GM18951 (cell line): ENCODE data around the gene PSMD1.

Experiments
- POLR2A ChIP-seq: IDR thresholded peaks from 4 replicates; pipeline ENCODE4 v1.6.1; 2011; ENCODE audit warnings: mild to moderate bottlenecking; ENCODE audit not compliant: insufficient read length, insufficient read depth; ENCODE audit errors: extremely low read depth
- in situ Hi-C: fragments of 300-500 bp; cut with MboI; formaldehyde crosslinking; loops from one replicate; pipeline ENCODE4 v1.12.0; 2022; ENCODE audit warnings: low sequenced_read_pairs, mixed read lengths, inconsistent platforms; ENCODE audit not compliant: unreplicated experiment

PSMD1 gene

DNA sequence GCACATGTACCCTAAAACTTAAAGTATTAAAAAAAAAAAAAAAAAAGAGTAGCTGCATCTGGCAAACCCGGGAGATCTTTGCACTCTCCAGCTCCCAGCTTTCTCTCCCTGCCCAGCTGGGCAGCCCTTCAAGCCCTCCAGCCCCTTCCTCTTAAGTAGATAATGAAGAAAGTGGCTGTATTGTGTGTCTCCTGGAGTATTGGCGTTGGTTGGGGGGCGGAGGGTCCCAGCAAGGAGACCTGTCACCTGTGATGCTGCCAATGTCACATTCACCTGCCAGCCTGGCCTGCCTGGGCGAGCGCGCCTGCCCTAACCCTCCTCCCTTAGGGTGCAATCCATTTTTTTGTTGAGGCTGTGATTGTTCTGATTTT is 17.4 kb upstream of the PSMD1 start:
- TF ChIP-seq POLR2A = no peak
- in situ Hi-C loops = no loop called here

DNA sequence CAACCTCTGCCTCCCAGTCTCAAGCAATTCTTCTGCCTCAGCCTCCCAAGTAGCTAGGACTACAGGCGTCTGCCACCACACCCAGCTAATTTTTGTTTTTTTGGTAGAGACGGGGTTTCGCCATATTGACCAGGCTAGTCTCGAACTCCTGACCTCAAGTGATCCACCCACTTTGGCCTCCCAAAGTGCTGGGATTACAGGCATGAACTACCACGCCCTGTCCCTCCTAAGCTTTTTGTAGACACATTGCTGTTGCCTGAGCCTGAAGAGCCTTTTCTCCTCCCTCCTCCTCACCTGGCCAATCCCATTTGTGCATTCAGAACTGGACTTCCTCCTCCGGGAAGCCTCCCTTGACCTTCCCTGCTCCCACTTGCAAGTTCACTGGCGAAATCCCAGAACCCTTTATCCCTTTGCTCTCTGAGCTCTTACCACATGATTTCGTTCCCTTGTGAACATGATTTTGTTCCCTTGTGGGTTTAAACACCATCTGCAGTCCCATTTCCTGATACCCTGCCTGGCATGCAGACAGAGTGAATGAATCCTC is 16.8 kb upstream of the PSMD1 start:
- in situ Hi-C loops = no loop called here

GRCh38 chr2:231041061-231041689 is 15.5 kb upstream of the PSMD1 start:
- in situ Hi-C loops = no loop called here

More for the DNA sequence above, 16.8 kb upstream of the PSMD1 start:
- no peak for TF ChIP-seq POLR2A

GRCh38 chr2:231043796-231044195 is 12.9 kb upstream of the PSMD1 start:
- in situ Hi-C loops = no loop called here
- TF ChIP-seq POLR2A = no peak

More at GRCh38 chr2:231041061-231041689, 15.5 kb upstream of the PSMD1 start:
- no peak for TF ChIP-seq POLR2A

DNA sequence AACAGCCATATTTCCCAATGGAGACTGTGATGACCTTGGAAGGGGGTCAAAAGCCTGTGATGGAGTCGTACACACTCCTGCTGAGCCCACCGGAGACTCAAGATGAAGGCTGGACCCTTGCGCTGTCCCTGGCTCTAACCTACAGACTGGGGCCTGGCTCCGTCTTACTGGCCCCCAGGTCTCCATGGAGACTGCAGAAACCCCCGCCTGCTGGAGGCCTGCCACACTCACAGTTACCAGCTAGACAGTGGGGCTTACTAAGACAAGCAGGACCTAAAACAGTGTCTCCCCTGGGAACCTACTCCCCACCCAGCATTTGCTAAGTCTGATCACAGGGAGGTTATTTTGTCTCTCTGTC is 9.8 kb upstream of the PSMD1 start:
- TF ChIP-seq POLR2A = no peak
- in situ Hi-C loops = no loop called here

- TF ChIP-seq POLR2A = no peak
- in situ Hi-C loops = no loop called here
These were observed 9.3 kb upstream of the PSMD1 start for GRCh38 chr2:231047274-231047922.

DNA sequence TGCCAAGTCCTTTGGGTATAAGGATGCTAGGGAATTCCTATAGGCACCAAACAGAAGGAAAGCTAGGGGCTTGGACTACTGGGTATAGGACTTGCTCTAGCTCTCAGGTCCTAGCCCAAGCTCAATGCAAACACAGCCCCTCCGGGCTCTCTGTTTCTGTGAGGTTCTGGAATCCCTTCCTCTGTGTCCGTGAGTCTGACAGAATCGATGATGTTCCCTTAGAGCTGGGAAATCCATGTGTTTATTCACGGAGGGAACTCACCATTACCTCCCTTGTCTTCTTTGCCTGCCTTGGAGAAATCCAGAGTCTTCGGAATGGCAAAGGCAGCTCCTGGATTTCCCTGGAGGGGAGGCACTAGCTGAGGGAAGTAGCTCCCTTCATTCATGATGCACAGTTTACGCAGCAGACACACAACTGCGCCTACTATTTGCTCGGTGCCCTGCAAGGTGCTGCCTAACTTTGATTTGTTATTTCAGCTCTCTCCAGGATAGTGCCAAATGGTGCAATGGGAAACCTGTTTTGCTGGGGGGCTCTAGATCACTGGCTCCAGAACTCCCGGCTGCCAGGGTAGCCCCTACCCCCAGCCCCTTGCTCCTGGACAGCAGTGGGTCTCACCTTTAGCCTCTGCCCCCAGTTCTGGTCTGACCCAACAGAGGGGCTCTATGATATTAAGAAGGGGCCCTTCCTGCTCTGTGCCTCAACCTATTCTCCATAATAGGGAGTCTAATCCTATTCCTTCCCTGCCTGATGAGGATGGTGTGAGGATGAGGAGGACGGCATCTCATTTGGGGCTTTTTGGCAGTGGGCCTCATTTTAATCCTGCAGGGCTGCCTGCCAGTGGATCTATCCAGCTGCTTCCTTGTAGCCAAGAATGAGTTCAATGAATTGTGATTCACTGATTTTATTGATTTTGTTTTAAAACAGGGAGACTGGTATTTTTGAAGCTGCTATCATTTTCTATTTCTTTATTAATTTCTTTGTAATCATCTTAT is 8.4 kb upstream of the PSMD1 start:
- in situ Hi-C loops = no loop called here
- TF ChIP-seq POLR2A = no peak

DNA sequence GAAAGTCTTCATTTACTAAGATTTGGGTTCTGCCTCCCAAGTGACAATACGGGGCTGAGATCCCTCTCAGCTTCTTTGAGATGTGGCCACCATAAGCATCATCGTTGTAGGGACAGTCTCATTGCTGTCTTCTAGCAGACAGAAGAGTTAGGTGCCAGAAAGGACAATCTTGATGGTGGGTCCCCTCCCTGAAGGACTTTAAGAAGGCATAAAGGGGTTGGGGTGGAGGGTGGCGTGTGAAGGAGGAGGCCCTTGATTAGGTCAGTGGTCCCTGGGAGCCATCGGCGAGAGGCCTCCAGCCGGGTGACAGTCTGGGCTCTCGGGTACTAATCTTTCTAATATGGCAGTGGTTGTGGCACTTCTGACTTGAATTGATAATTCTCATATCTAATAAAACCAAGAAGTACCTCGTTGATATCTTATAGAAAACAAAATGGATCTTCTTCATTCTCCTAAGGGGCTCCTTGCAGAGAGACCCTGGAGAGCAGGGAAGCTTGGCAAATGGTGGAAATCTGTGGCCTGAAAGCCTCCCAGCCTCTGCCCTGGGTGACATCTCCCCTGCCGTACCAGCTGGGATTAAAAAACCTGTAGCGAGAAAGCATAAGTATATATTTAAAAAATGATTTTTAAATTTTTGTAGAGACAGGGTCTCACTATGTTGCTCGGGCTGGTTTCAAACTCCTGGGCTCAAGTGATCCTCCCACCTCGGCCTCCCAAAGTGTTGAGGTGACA is 7.2 kb upstream of the PSMD1 start:
- TF ChIP-seq POLR2A = no peak
- in situ Hi-C loops = no loop called here

DNA sequence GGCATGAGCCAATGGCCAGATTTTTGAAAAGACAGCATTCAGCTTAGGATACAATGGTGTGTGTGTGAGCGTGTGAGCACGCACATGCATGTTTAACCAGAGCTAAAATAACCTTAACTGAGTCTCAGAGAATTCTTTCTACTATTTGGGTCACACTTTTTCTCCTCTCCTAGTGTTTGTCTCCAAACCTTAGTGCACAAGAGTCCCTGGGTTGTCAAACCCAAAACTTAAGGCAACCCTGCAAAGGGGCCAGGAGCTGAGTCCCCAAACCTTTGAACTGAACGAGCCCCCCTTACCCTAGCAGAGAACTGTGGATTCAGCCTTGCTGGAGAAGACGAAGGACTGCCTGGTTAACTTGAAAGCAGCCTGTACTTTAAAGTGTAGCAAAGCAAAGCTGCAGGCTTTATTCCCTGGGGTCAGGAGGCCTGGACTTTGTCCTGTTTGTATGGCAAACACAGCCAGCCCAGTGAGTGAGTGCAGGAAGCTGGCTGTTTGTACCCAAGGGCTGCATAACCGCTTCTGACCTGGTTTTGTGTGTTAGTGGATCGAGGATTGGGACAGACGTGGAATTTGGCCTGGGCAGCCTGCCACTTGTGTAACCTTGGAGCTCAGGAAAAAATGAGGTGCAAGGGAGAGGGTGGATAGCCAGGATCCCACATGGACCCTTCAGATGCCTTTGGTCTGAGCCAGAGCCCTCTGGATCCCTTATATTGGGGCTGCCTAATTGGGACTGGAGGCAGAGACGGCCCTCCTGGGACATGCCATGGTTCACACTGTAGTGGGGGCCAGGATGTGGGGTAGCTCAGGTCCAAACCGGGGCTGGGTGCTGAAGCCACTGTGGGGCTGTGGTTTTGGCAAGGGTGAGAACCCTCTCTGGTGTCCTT is 6.4 kb upstream of the PSMD1 start:
- in situ Hi-C loops = no loop called here

DNA sequence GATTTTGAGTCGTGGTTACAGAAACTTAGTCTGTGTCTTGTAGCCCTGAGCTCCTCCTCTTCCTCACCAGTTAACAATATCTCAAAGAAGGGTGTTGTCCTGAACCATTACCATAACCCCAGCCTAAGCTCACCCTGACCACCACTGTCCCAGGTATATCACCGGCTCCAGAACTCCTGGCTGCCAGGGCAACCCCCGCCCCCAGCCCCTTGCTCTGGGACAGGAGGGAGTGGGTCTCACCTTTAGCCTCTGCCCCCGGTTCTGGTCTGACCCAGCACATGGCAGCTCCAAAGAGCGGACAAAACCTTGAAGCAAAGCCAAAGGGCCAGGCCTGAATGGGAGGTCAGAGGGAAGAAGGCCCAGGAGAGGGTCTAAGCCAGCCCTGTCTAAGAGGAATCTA is 5.6 kb upstream of the PSMD1 start:
- in situ Hi-C loops = no loop called here

More for the DNA sequence above, 6.4 kb upstream of the PSMD1 start:
- no peak for TF ChIP-seq POLR2A

GRCh38 chr2:231052494-231053451 is 3.9 kb upstream of the PSMD1 start:
- TF ChIP-seq POLR2A = peak; percentile 37
- in situ Hi-C loops = no loop called here

More for the DNA sequence above, 5.6 kb upstream of the PSMD1 start:
- no peak for TF ChIP-seq POLR2A
